Glutamatergic neuron (in vitro differentiated cells): ENCODE results near the gene BIRC5. TPM values are rescaled to one million over a fixed set of nuclear protein-coding genes. Genes with fewer than 3 reads are reported as not detected.

ENCODE experiments used
- DNase-seq: peaks from one replicate; pipeline ENCODE4 v3.0.0; 2022
- H3K27ac Mint-ChIP-seq: one replicate; pipeline ENCODE4 v1.8.0; 2020; ENCODE audit warnings: mild to moderate bottlenecking, mixed read lengths, inconsistent platforms; ENCODE audit not compliant: unreplicated experiment
- H3K27me3 Mint-ChIP-seq: one replicate; pipeline ENCODE4 v1.8.0; 2020; ENCODE audit warnings: mild to moderate bottlenecking, moderate library complexity, mixed read lengths, inconsistent platforms; ENCODE audit not compliant: unreplicated experiment
- H3K36me3 Mint-ChIP-seq: one replicate; pipeline ENCODE4 v1.8.0; 2020; ENCODE audit warnings: mild to moderate bottlenecking, mixed read lengths, inconsistent platforms; ENCODE audit not compliant: unreplicated experiment
- H3K4me1 Mint-ChIP-seq: one replicate; pipeline ENCODE4 v1.8.0; 2020; ENCODE audit warnings: mild to moderate bottlenecking, low read depth, mixed read lengths, inconsistent platforms; ENCODE audit not compliant: unreplicated experiment
- H3K4me3 Mint-ChIP-seq: one replicate; pipeline ENCODE4 v1.8.0; 2020; ENCODE audit warnings: mild to moderate bottlenecking, mixed read lengths, inconsistent platforms; ENCODE audit not compliant: unreplicated experiment
- H3K9me3 Mint-ChIP-seq: one replicate; pipeline ENCODE4 v1.8.0; 2020; ENCODE audit warnings: mild to moderate bottlenecking, moderate library complexity, mixed read lengths, inconsistent platforms; ENCODE audit not compliant: unreplicated experiment
- CTCF ChIP-seq: fragments of 200-600 bp; sonication (generic); IDR thresholded peaks from one replicate; pipeline ENCODE4 v1.5.0; 2021; ENCODE audit not compliant: partially characterized antibody, unreplicated experiment
- total RNA-seq: library from RNA; stranded (reverse); fragmentation: NEBNext Ultra II Directional; extraction: Animal tissue kit (Norgen Biotek cat#: 25700); gene quantifications from one replicate; pipeline ENCODE4 v1.2.1, GENCODE V29; 2021; ENCODE audit not compliant: unreplicated experiment

BIRC5 gene
- total RNA-seq, 1 donor from 2014 or later: 14.5 TPM

- H3K9me3 Mint-ChIP-seq: peaks cover 4% of the 10 kb centered on the region
- TF ChIP-seq CTCF: no peak
- no peak overlapping the region for H3K27ac Mint-ChIP-seq
- no peak overlapping the region for H3K4me3 Mint-ChIP-seq
- no peaks in the 10 kb centered on the region for H3K36me3 Mint-ChIP-seq
- peaks cover 5% of the 10 kb centered on the region for H3K4me1 Mint-ChIP-seq
- no peak for DNase-seq
- H3K27me3 Mint-ChIP-seq: peaks cover 5% of the 10 kb centered on the region
These were observed 28.1 kb downstream of the BIRC5 start for GRCh38 chr17:78242024-78242742.

- Mint-ChIP-seq H3K4me1 (peaks cover 1% of the 10 kb centered on the region), H3K4me3 (no peak overlapping the region), H3K27me3 (peaks cover 2% of the 10 kb centered on the region), H3K27ac (no peak overlapping the region), H3K36me3 (no peaks in the 10 kb centered on the region), H3K9me3 (peaks cover 2% of the 10 kb centered on the region)
- no peak for TF ChIP-seq CTCF
- no peak for DNase-seq
These were observed 33.3 kb downstream of the BIRC5 start for GRCh38 chr17:78247304-78247703.

- Mint-ChIP-seq H3K9me3 (peaks cover 2% of the 10 kb centered on the region), H3K36me3 (no peaks in the 10 kb centered on the region), H3K4me3 (no peak overlapping the region), H3K27ac (no peak overlapping the region), H3K4me1 (peaks cover 1% of the 10 kb centered on the region), H3K27me3 (peaks cover 2% of the 10 kb centered on the region)
- TF ChIP-seq CTCF: no peak
- no peak for DNase-seq
These were observed 34.2 kb downstream of the BIRC5 start for GRCh38 chr17:78248051-78248914.

GRCh38 chr17:78249074-78249817 is 35.2 kb downstream of the BIRC5 start:
- no peaks in the 10 kb centered on the region for H3K36me3 Mint-ChIP-seq
- peaks cover 2% of the 10 kb centered on the region for H3K27me3 Mint-ChIP-seq
- peaks cover 2% of the 10 kb centered on the region for H3K9me3 Mint-ChIP-seq
- H3K27ac Mint-ChIP-seq: no peak overlapping the region
- DNase-seq: no peak
- TF ChIP-seq CTCF: no peak
- H3K4me3 Mint-ChIP-seq: no peak overlapping the region
- H3K4me1 Mint-ChIP-seq: peaks cover 1% of the 10 kb centered on the region
